GM19025 (cell line): ENCODE data around the gene RTEL1.
A peak's percentile ranks its signal among the peaks of the same experiment; 100 is the strongest.

Experiments
- ATAC-seq: cut with Tn5 transposase; IDR thresholded peaks from one replicate; pipeline ENCODE4 v1.9.1; 2021; ENCODE audit warnings: mild to moderate bottlenecking, low read depth, moderate library complexity; ENCODE audit not compliant: unreplicated experiment

The RTEL1 gene

GRCh38 chr20:63737945-63738686, 80.0 kb downstream of the RTEL1 start:
- ATAC-seq: no peak

GRCh38 chr20:63738687-63739129, 80.6 kb downstream of the RTEL1 start:
- ATAC-seq: no peak

- ATAC-seq: peak; percentile 55
These were observed 81.3 kb downstream of the RTEL1 start, which contains the start of gene SLC2A4RG for GRCh38 chr20:63739130-63740069. Gene SLC2A4RG, plus strand, starts transcription at chr20:63739776. Its CDS starts 137 bp downstream, at chr20:63739913.

- no peak for ATAC-seq
These were observed 82.0 kb downstream of the RTEL1 start for GRCh38 chr20:63740070-63740626.

GRCh38 chr20:63740627-63741353, 82.7 kb downstream of the RTEL1 start:
- ATAC-seq: no peak

GRCh38 chr20:63741354-63741675, 83.2 kb downstream of the RTEL1 start:
- no peak for ATAC-seq

GRCh38 chr20:63741676-63742380, 83.7 kb downstream of the RTEL1 start:
- ATAC-seq: no peak

- no peak for ATAC-seq
These were observed 84.4 kb downstream of the RTEL1 start for GRCh38 chr20:63742381-63743024.

- ATAC-seq: no peak
These were observed 85.3 kb downstream of the RTEL1 start for GRCh38 chr20:63743210-63743970.

GRCh38 chr20:63744158-63744557, 86.0 kb downstream of the RTEL1 start:
- no peak for ATAC-seq

- no peak for ATAC-seq
These were observed 86.7 kb downstream of the RTEL1 start for GRCh38 chr20:63744574-63745423.

- no peak for ATAC-seq
These were observed 87.3 kb downstream of the RTEL1 start for GRCh38 chr20:63745424-63745805.
